Measurements from ENCODE around the gene OPCML.

OPCML gene

GRCh38 chr11:132744771-132745170, 787.5 kb downstream of the OPCML start:
- Histone ChIP-seq H3K27me3 (no peaks in the 10 kb centered on the region), H3K4me3 (ENCODE audit: low read depth in 1 of 2, low read length in 1 of 2) (no peak overlapping the region), H3K36me3 (no peaks in the 10 kb centered on the region), H3K4me1 (ENCODE audit: control insufficient read depth in 1 of 2, insufficient read depth in 1 of 2, low read depth in 1 of 2, low read length in 1 of 2) (no peaks in the 10 kb centered on the region), H3K27ac (no peak overlapping the region), H3K9me3 (no peaks in the 10 kb centered on the region)
- TF ChIP-seq CTCF (IDR thresholded peaks at IDR 0.05): no peak

GRCh38 chr11:132743601-132744000, 788.7 kb downstream of the OPCML start:
- Histone ChIP-seq H3K36me3 (no peaks in the 10 kb centered on the region), H3K9me3 (no peaks in the 10 kb centered on the region), H3K27me3 (no peaks in the 10 kb centered on the region), H3K4me1 (ENCODE audit: control insufficient read depth in 1 of 2, insufficient read depth in 1 of 2, low read depth in 1 of 2, low read length in 1 of 2) (no peaks in the 10 kb centered on the region), H3K4me3 (ENCODE audit: low read depth in 1 of 2, low read length in 1 of 2) (no peak overlapping the region), H3K27ac (no peak overlapping the region)
- TF ChIP-seq CTCF (IDR thresholded peaks at IDR 0.05): no peak

GRCh38 chr11:132742929-132743328, 789.4 kb downstream of the OPCML start:
- H3K9me3 ChIP-seq: no peaks in the 10 kb centered on the region
- no peak overlapping the region for H3K27ac ChIP-seq
- H3K4me3 ChIP-seq (ENCODE audit: low read depth in 1 of 2, low read length in 1 of 2): no peak overlapping the region
- no peaks in the 10 kb centered on the region for H3K4me1 ChIP-seq (ENCODE audit: control insufficient read depth in 1 of 2, insufficient read depth in 1 of 2, low read depth in 1 of 2, low read length in 1 of 2)
- no peaks in the 10 kb centered on the region for H3K27me3 ChIP-seq
- no peaks in the 10 kb centered on the region for H3K36me3 ChIP-seq
- TF ChIP-seq CTCF (IDR thresholded peaks at IDR 0.05): no peak

GRCh38 chr11:132734217-132734616, 798.1 kb downstream of the OPCML start:
- no peaks in the 10 kb centered on the region for H3K9me3 ChIP-seq
- no peaks in the 10 kb centered on the region for H3K36me3 ChIP-seq
- no peak overlapping the region for H3K27ac ChIP-seq
- H3K27me3 ChIP-seq: no peaks in the 10 kb centered on the region
- TF ChIP-seq CTCF (IDR thresholded peaks at IDR 0.05): no peak
- H3K4me3 ChIP-seq (ENCODE audit: low read depth in 1 of 2, low read length in 1 of 2): no peak overlapping the region
- H3K4me1 ChIP-seq (ENCODE audit: control insufficient read depth in 1 of 2, insufficient read depth in 1 of 2, low read depth in 1 of 2, low read length in 1 of 2): no peaks in the 10 kb centered on the region

- Histone ChIP-seq H3K4me3 (ENCODE audit: low read depth in 1 of 2, low read length in 1 of 2) (no peak overlapping the region), H3K27ac (no peak overlapping the region), H3K27me3 (no peaks in the 10 kb centered on the region), H3K36me3 (no peaks in the 10 kb centered on the region), H3K9me3 (no peaks in the 10 kb centered on the region), H3K4me1 (ENCODE audit: control insufficient read depth in 1 of 2, insufficient read depth in 1 of 2, low read depth in 1 of 2, low read length in 1 of 2) (no peaks in the 10 kb centered on the region)
- no peak for TF ChIP-seq CTCF (IDR thresholded peaks at IDR 0.05)
These were observed 804.3 kb downstream of the OPCML start for GRCh38 chr11:132728026-132728425.

GRCh38 chr11:132721526-132721925, 810.8 kb downstream of the OPCML start:
- no peaks in the 10 kb centered on the region for H3K9me3 ChIP-seq
- no peak for TF ChIP-seq CTCF (IDR thresholded peaks at IDR 0.05)

More at GRCh38 chr11:132721526-132721925, 810.8 kb downstream of the OPCML start:
- Histone ChIP-seq H3K27ac (no peak overlapping the region), H3K27me3 (no peaks in the 10 kb centered on the region), H3K36me3 (no peaks in the 10 kb centered on the region), H3K4me1 (ENCODE audit: control insufficient read depth in 1 of 2, insufficient read depth in 1 of 2, low read depth in 1 of 2, low read length in 1 of 2) (no peaks in the 10 kb centered on the region), H3K4me3 (ENCODE audit: low read depth in 1 of 2, low read length in 1 of 2) (no peak overlapping the region)
